WTC11 (cell line): ENCODE measurements around the gene ZNF471. TPM values are rescaled to one million over a fixed set of nuclear protein-coding genes. Genes with fewer than 3 reads are reported as not detected.

Experiments used
- ATAC-seq: fragments of 200-7000 bp; cut with Tn5 transposase; 2 replicates; pipeline ENCODE4 v1.10.0; 2021; ENCODE audit warnings: mild to moderate bottlenecking, moderate library complexity
- CTCF ChIA-PET: fragments of 300-600 bp; sonication (Branson Sonifier 250); formaldehyde crosslinking; loops from one replicate; lab custom pipeline; 2021; ENCODE audit warnings: antibody characterized with exemption; lab: Charles Lee
- POLR2A ChIA-PET: fragments of 350-600 bp; sonication (Branson Sonifier 250); formaldehyde crosslinking; loops from one replicate; lab custom pipeline; 2021; ENCODE audit warnings: antibody characterized with exemption; lab: Charles Lee
- DNase-seq: peaks from one replicate; pipeline ENCODE4 v3.0.0; 2021; ENCODE audit warnings: low spot score
- H3K27ac Mint-ChIP-seq: 2 replicates; pipeline ENCODE4 v1.8.0; 2021; ENCODE audit warnings: mixed read lengths
- H3K27me3 Mint-ChIP-seq: 2 replicates; pipeline ENCODE4 v1.8.0; 2021; ENCODE audit warnings: low read depth, mild to moderate bottlenecking, moderate library complexity, mixed read lengths
- H3K36me3 Mint-ChIP-seq: 2 replicates; pipeline ENCODE4 v1.8.0; 2021; ENCODE audit warnings: mixed read lengths
- H3K4me1 Mint-ChIP-seq: 2 replicates; pipeline ENCODE4 v1.8.0; 2022; ENCODE audit warnings: mixed read lengths
- H3K4me3 Mint-ChIP-seq: 2 replicates; pipeline ENCODE4 v1.8.0; 2021; ENCODE audit warnings: mild to moderate bottlenecking, moderate library complexity, mixed read lengths
- H3K9me3 Mint-ChIP-seq: 2 replicates; pipeline ENCODE4 v1.8.0; 2021; ENCODE audit warnings: mixed read lengths
- CREM ChIP-seq: sonication (generic); formaldehyde crosslinking; IDR thresholded peaks from 2 replicates; pipeline ENCODE4 v1.8.1; 2022; ENCODE audit warnings: mild to moderate bottlenecking, missing genetic modification reagents, moderate library complexity
- ETV6 ChIP-seq: sonication (generic); formaldehyde crosslinking; IDR thresholded peaks from 2 replicates; pipeline ENCODE4 v1.8.1; 2022; ENCODE audit warnings: mild to moderate bottlenecking, missing genetic modification reagents
- GABPB1 ChIP-seq: sonication (generic); formaldehyde crosslinking; IDR thresholded peaks from 2 replicates; pipeline ENCODE4 v1.8.1; 2023; ENCODE audit warnings: mild to moderate bottlenecking, missing genetic modification reagents
- GTF2I ChIP-seq: fragments of 250-450 bp; sonication (Bioruptor Pico); conservative IDR thresholded peaks from 2 replicates; pipeline ENCODE4 v1.4.0; 2021; ENCODE audit warnings: mild to moderate bottlenecking
- MYBL2 ChIP-seq: sonication (generic); formaldehyde crosslinking; IDR thresholded peaks from 2 replicates; pipeline ENCODE4 v1.8.1; 2023; ENCODE audit warnings: mild to moderate bottlenecking, moderate library complexity, missing genetic modification reagents
- NFE2L1 ChIP-seq: sonication (generic); formaldehyde crosslinking; IDR thresholded peaks from 2 replicates; pipeline ENCODE4 v1.8.1; 2023; ENCODE audit warnings: missing genetic modification reagents
- SP1 ChIP-seq: sonication (generic); formaldehyde crosslinking; conservative IDR thresholded peaks from 2 replicates; pipeline ENCODE4 v1.8.1; 2022; ENCODE audit warnings: missing genetic modification reagents
- TCF7 ChIP-seq: sonication (generic); formaldehyde crosslinking; IDR thresholded peaks from 2 replicates; pipeline ENCODE4 v1.8.0; 2022; ENCODE audit warnings: mild to moderate bottlenecking, low read depth, missing genetic modification reagents, moderate library complexity
- ZNF121 ChIP-seq: sonication (generic); formaldehyde crosslinking; IDR thresholded peaks from 2 replicates; pipeline ENCODE4 v1.8.0; 2023; ENCODE audit warnings: missing genetic modification reagents
- ZNF138 ChIP-seq: sonication (generic); formaldehyde crosslinking; conservative IDR thresholded peaks from 2 replicates; pipeline ENCODE4 v1.8.1; 2022; ENCODE audit warnings: mild to moderate bottlenecking, moderate library complexity, missing genetic modification reagents
- ZNF317 ChIP-seq: sonication (generic); formaldehyde crosslinking; IDR thresholded peaks from 2 replicates; pipeline ENCODE4 v1.8.1; 2023; ENCODE audit warnings: low read depth, mild to moderate bottlenecking, moderate library complexity, missing genetic modification reagents, borderline replicate concordance
- ZNF416 ChIP-seq: fragments of 250-450 bp; sonication (Bioruptor Pico); IDR thresholded peaks from 2 replicates; pipeline ENCODE4 v1.9.0; 2021; ENCODE audit warnings: mild to moderate bottlenecking, inconsistent platforms
- total RNA-seq: library from RNA; stranded (reverse); gene quantifications from 3 replicates; pipeline ENCODE4 v1.2.3, GENCODE V29; 2021
- TF ChIP-seq, protein P1 (sequence below): sonication (generic); formaldehyde crosslinking; IDR thresholded peaks from 2 replicates; pipeline ENCODE4 v1.8.1; 2023; ENCODE audit warnings: mild to moderate bottlenecking, missing genetic modification reagents
- TF ChIP-seq, protein P2 (sequence below): sonication (generic); formaldehyde crosslinking; IDR thresholded peaks from 2 replicates; pipeline ENCODE4 v1.8.0; 2022; ENCODE audit warnings: mild to moderate bottlenecking, missing genetic modification reagents
- TF ChIP-seq, protein P3 (sequence below): sonication (generic); formaldehyde crosslinking; IDR thresholded peaks from 2 replicates; pipeline ENCODE4 v1.8.1; 2023; ENCODE audit warnings: mild to moderate bottlenecking, moderate library complexity, missing genetic modification reagents
- TF ChIP-seq, protein P4 (sequence below): sonication (generic); formaldehyde crosslinking; IDR thresholded peaks from 2 replicates; pipeline ENCODE4 v1.8.1; 2023; ENCODE audit warnings: mild to moderate bottlenecking, missing genetic modification reagents, moderate library complexity
- TF ChIP-seq, protein P5 (sequence below): sonication (generic); formaldehyde crosslinking; IDR thresholded peaks from 2 replicates; pipeline ENCODE4 v1.8.0; 2022; ENCODE audit warnings: mild to moderate bottlenecking, missing genetic modification reagents
- TF ChIP-seq, protein P6 (sequence below): sonication (generic); formaldehyde crosslinking; IDR thresholded peaks from 2 replicates; pipeline ENCODE4 v1.8.0; 2023; ENCODE audit warnings: mild to moderate bottlenecking, missing genetic modification reagents
- TF ChIP-seq, protein P7 (sequence below): sonication (generic); formaldehyde crosslinking; IDR thresholded peaks from 2 replicates; pipeline ENCODE4 v1.8.0; 2023; ENCODE audit warnings: missing genetic modification reagents, mild to moderate bottlenecking, borderline replicate concordance
- TF ChIP-seq, protein P8 (sequence below): sonication (generic); formaldehyde crosslinking; IDR thresholded peaks from 2 replicates; pipeline ENCODE4 v1.8.1; 2023; ENCODE audit warnings: mild to moderate bottlenecking, missing genetic modification reagents, moderate library complexity

Gene ZNF471
- total RNA-seq, 1 experiment from 2014 or later, result 1.5 TPM

DNA sequence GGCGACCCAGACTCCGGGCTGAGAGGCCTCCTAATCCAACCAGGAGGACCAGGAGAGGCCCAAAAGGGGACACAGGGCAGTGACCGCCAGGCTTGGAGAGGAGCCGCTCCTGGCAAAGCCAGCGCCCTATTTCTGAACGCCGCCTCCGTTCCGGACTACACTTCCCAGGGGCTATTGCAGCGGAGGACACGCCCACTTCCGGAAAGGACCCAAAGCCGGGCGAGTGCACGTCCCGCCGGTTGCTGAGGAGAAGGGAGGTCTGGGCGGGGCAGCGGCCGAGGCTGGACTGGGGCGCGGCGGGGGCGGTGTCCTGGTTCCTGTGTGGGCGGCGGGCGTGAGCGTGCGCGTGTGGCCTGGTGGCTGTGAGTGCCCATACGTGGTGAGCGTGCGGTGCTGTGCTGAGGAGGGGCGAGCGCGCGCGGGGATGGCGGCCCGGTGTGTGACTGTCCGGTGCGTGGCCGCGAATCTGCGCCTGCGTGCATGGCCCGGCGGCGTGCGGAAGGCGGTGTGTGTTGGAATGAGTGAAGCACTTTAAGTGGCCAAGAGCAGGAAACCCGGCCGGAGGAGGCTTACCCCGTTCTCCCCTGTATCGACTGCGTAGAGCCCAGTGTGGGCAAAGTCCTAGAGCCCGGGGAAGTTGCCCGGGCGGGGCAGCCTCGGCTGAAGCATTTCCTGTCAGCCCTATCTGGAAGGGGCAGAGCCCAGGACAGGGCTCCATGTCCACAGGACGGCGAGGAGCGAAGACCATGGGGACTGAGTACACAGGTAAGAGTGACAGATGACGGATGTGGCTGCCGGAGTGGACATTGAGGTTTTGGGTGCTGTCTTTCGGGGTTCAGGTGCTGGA, 59.8 kb downstream of the ZNF471 start, which contains the start of gene ZNF470:
Gene ZNF470 (plus strand): TSS at position 195 of the 847 bp plus-strand sequence. CDS start 2,844 bp downstream, outside the sequence.
- ChIA-PET POLR2A (no interaction called here), CTCF (interaction anchor here (1.0 kb wide), 1 partner anchor 258 kb away, joined by 3 read pairs; no protein-coding TSS in a partner anchor)
- Mint-ChIP-seq H3K36me3 (peaks cover 64% of the 10 kb centered on the region), H3K9me3 (peaks cover 60% of the 10 kb centered on the region), H3K4me1 (peaks cover 4% of the 10 kb centered on the region), H3K4me3 (peak within 1 kb of the TSS; percentile 97), H3K27ac (peak within 1 kb of the TSS; percentile 69), H3K27me3 (peaks cover 6% of the 10 kb centered on the region)
- peak; percentile 93 for DNase-seq
- peak; percentile 97 for ATAC-seq
- TF ChIP-seq ETV6, result 0 out of 2 replicates have a peak, but pooled peaks have one; percentile 35
- TF ChIP-seq, protein P1, sequence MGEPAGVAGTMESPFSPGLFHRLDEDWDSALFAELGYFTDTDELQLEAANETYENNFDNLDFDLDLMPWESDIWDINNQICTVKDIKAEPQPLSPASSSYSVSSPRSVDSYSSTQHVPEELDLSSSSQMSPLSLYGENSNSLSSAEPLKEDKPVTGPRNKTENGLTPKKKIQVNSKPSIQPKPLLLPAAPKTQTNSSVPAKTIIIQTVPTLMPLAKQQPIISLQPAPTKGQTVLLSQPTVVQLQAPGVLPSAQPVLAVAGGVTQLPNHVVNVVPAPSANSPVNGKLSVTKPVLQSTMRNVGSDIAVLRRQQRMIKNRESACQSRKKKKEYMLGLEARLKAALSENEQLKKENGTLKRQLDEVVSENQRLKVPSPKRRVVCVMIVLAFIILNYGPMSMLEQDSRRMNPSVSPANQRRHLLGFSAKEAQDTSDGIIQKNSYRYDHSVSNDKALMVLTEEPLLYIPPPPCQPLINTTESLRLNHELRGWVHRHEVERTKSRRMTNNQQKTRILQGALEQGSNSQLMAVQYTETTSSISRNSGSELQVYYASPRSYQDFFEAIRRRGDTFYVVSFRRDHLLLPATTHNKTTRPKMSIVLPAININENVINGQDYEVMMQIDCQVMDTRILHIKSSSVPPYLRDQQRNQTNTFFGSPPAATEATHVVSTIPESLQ (CRISPR knock-in tag), result no peak
- TF ChIP-seq, protein P2, sequence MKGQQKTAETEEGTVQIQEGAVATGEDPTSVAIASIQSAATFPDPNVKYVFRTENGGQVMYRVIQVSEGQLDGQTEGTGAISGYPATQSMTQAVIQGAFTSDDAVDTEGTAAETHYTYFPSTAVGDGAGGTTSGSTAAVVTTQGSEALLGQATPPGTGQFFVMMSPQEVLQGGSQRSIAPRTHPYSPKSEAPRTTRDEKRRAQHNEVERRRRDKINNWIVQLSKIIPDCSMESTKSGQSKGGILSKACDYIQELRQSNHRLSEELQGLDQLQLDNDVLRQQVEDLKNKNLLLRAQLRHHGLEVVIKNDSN (CRISPR knock-in tag), result 0 out of 2 replicates have a peak, but pooled peaks have one; percentile 28
- TF ChIP-seq, protein P3, sequence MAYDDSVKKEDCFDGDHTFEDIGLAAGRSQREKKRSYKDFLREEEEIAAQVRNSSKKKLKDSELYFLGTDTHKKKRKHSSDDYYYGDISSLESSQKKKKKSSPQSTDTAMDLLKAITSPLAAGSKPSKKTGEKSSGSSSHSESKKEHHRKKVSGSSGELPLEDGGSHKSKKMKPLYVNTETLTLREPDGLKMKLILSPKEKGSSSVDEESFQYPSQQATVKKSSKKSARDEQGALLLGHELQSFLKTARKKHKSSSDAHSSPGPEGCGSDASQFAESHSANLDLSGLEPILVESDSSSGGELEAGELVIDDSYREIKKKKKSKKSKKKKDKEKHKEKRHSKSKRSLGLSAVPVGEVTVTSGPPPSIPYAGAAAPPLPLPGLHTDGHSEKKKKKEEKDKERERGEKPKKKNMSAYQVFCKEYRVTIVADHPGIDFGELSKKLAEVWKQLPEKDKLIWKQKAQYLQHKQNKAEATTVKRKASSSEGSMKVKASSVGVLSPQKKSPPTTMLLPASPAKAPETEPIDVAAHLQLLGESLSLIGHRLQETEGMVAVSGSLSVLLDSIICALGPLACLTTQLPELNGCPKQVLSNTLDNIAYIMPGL (CRISPR knock-in tag), result 0 out of 2 replicates have a peak, but pooled peaks have one; percentile 33
- TF ChIP-seq SP1 (CRISPR knock-in tag), result peak; percentile 99
- TF ChIP-seq, protein P4, sequence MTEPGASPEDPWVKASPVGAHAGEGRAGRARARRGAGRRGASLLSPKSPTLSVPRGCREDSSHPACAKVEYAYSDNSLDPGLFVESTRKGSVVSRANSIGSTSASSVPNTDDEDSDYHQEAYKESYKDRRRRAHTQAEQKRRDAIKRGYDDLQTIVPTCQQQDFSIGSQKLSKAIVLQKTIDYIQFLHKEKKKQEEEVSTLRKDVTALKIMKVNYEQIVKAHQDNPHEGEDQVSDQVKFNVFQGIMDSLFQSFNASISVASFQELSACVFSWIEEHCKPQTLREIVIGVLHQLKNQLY (CRISPR knock-in tag), result no peak
- TF ChIP-seq, protein P5, sequence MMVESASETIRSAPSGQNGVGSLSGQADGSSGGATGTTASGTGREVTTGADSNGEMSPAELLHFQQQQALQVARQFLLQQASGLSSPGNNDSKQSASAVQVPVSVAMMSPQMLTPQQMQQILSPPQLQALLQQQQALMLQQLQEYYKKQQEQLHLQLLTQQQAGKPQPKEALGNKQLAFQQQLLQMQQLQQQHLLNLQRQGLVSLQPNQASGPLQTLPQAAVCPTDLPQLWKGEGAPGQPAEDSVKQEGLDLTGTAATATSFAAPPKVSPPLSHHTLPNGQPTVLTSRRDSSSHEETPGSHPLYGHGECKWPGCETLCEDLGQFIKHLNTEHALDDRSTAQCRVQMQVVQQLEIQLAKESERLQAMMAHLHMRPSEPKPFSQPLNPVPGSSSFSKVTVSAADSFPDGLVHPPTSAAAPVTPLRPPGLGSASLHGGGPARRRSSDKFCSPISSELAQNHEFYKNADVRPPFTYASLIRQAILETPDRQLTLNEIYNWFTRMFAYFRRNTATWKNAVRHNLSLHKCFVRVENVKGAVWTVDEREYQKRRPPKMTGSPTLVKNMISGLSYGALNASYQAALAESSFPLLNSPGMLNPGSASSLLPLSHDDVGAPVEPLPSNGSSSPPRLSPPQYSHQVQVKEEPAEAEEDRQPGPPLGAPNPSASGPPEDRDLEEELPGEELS (CRISPR knock-in tag), result peak; percentile 26; the same call in 1 of the 2 replicates
- peak; percentile 47; the same call in 1 of the 2 replicates for TF ChIP-seq CREM (CRISPR knock-in tag)
- TF ChIP-seq TCF7 (CRISPR knock-in tag), result 0 out of 2 replicates have a peak, but pooled peaks have one; percentile 47
- 0 out of 2 replicates have a peak, but pooled peaks have one; percentile 30 for TF ChIP-seq ZNF317 (CRISPR knock-in tag)
- TF ChIP-seq GABPB1, result peak; percentile 61; the same call in 1 of the 2 replicates
- TF ChIP-seq, protein P6, sequence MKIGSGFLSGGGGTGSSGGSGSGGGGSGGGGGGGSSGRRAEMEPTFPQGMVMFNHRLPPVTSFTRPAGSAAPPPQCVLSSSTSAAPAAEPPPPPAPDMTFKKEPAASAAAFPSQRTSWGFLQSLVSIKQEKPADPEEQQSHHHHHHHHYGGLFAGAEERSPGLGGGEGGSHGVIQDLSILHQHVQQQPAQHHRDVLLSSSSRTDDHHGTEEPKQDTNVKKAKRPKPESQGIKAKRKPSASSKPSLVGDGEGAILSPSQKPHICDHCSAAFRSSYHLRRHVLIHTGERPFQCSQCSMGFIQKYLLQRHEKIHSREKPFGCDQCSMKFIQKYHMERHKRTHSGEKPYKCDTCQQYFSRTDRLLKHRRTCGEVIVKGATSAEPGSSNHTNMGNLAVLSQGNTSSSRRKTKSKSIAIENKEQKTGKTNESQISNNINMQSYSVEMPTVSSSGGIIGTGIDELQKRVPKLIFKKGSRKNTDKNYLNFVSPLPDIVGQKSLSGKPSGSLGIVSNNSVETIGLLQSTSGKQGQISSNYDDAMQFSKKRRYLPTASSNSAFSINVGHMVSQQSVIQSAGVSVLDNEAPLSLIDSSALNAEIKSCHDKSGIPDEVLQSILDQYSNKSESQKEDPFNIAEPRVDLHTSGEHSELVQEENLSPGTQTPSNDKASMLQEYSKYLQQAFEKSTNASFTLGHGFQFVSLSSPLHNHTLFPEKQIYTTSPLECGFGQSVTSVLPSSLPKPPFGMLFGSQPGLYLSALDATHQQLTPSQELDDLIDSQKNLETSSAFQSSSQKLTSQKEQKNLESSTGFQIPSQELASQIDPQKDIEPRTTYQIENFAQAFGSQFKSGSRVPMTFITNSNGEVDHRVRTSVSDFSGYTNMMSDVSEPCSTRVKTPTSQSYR, result 0 out of 2 replicates have a peak, but pooled peaks have one; percentile 60
- TF ChIP-seq, protein P7, sequence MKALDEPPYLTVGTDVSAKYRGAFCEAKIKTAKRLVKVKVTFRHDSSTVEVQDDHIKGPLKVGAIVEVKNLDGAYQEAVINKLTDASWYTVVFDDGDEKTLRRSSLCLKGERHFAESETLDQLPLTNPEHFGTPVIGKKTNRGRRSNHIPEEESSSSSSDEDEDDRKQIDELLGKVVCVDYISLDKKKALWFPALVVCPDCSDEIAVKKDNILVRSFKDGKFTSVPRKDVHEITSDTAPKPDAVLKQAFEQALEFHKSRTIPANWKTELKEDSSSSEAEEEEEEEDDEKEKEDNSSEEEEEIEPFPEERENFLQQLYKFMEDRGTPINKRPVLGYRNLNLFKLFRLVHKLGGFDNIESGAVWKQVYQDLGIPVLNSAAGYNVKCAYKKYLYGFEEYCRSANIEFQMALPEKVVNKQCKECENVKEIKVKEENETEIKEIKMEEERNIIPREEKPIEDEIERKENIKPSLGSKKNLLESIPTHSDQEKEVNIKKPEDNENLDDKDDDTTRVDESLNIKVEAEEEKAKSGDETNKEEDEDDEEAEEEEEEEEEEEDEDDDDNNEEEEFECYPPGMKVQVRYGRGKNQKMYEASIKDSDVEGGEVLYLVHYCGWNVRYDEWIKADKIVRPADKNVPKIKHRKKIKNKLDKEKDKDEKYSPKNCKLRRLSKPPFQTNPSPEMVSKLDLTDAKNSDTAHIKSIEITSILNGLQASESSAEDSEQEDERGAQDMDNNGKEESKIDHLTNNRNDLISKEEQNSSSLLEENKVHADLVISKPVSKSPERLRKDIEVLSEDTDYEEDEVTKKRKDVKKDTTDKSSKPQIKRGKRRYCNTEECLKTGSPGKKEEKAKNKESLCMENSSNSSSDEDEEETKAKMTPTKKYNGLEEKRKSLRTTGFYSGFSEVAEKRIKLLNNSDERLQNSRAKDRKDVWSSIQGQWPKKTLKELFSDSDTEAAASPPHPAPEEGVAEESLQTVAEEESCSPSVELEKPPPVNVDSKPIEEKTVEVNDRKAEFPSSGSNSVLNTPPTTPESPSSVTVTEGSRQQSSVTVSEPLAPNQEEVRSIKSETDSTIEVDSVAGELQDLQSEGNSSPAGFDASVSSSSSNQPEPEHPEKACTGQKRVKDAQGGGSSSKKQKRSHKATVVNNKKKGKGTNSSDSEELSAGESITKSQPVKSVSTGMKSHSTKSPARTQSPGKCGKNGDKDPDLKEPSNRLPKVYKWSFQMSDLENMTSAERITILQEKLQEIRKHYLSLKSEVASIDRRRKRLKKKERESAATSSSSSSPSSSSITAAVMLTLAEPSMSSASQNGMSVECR (CRISPR knock-in tag), result 0 out of 2 replicates have a peak, but pooled peaks have one; percentile 6
- 0 out of 2 replicates have a peak, but pooled peaks have one; percentile 30 for TF ChIP-seq ZNF121 (CRISPR knock-in tag)
- TF ChIP-seq ZNF416 (CRISPR knock-in tag), result no peak
- TF ChIP-seq, protein P8, sequence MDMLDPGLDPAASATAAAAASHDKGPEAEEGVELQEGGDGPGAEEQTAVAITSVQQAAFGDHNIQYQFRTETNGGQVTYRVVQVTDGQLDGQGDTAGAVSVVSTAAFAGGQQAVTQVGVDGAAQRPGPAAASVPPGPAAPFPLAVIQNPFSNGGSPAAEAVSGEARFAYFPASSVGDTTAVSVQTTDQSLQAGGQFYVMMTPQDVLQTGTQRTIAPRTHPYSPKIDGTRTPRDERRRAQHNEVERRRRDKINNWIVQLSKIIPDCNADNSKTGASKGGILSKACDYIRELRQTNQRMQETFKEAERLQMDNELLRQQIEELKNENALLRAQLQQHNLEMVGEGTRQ (CRISPR knock-in tag), result no peak
- peak; percentile 65; the same call in 1 of the 2 replicates for TF ChIP-seq ZNF138 (CRISPR knock-in tag)
- TF ChIP-seq NFE2L1 (CRISPR knock-in tag), result peak; percentile 87
- peak; percentile 67; the same call in 1 of the 2 replicates for TF ChIP-seq MYBL2 (CRISPR knock-in tag)
- TF ChIP-seq GTF2I (CRISPR knock-in tag), result no peak
